Mucosa of stomach (tissue), 1 donor: ENCODE measurements around the gene RPS24.
A peak's percentile ranks its signal among the peaks of the same experiment; 100 is the strongest.

ENCODE experiments used
- H3K27me3 ChIP-seq: one replicate; pipeline ENCODE4 v1.7.0; 2013; ENCODE audit warnings: mild to moderate bottlenecking, low read length; ENCODE audit not compliant: control insufficient read depth, insufficient read depth
- H3K36me3 ChIP-seq: one replicate; pipeline ENCODE4 v1.7.0; 2013; ENCODE audit warnings: low read length; ENCODE audit not compliant: control insufficient read depth, insufficient read depth
- H3K4me1 ChIP-seq: one replicate; pipeline ENCODE4 v1.7.0; 2013; ENCODE audit warnings: mild to moderate bottlenecking, low read length; ENCODE audit not compliant: control insufficient read depth, insufficient read depth
- H3K4me3 ChIP-seq: one replicate; pipeline ENCODE4 v1.7.0; 2013; ENCODE audit warnings: low read length
- H3K9ac ChIP-seq: one replicate; pipeline ENCODE4 v1.7.0; 2013; ENCODE audit warnings: mild to moderate bottlenecking, low read length, moderate library complexity
- H3K9me3 ChIP-seq: one replicate; pipeline ENCODE4 v1.7.0; 2013; ENCODE audit warnings: mild to moderate bottlenecking, low read length, moderate library complexity; ENCODE audit not compliant: control insufficient read depth
- donor health status: Pancreatic carcinoma.

Gene RPS24

GRCh38 chr10:78009662-78010061 is 24.0 kb upstream of the RPS24 start:
- Histone ChIP-seq H3K4me3 (no peak overlapping the region), H3K27me3 (no peaks in the 10 kb centered on the region), H3K4me1 (no peaks in the 10 kb centered on the region), H3K36me3 (peaks cover 6% of the 10 kb centered on the region), H3K9me3 (no peaks in the 10 kb centered on the region), H3K9ac (no peak overlapping the region)

- Histone ChIP-seq H3K9ac (no peak overlapping the region), H3K4me1 (no peaks in the 10 kb centered on the region), H3K27me3 (no peaks in the 10 kb centered on the region), H3K4me3 (no peak overlapping the region), H3K36me3 (peaks cover 6% of the 10 kb centered on the region), H3K9me3 (no peaks in the 10 kb centered on the region)
These were observed 23.4 kb upstream of the RPS24 start for GRCh38 chr10:78010278-78010677.

GRCh38 chr10:78011065-78011464 is 22.6 kb upstream of the RPS24 start:
- Histone ChIP-seq H3K9ac (no peak overlapping the region), H3K4me3 (no peak overlapping the region), H3K36me3 (peaks cover 6% of the 10 kb centered on the region)

GRCh38 chr10:78013564-78013963 is 20.1 kb upstream of the RPS24 start:
- H3K27me3 ChIP-seq, result no peaks in the 10 kb centered on the region
- H3K9me3 ChIP-seq, result no peaks in the 10 kb centered on the region
- no peak overlapping the region for H3K9ac ChIP-seq
- H3K4me1 ChIP-seq, result no peaks in the 10 kb centered on the region
- H3K4me3 ChIP-seq, result no peak overlapping the region
- peaks cover 6% of the 10 kb centered on the region for H3K36me3 ChIP-seq

More at GRCh38 chr10:78011065-78011464, 22.6 kb upstream of the RPS24 start:
- Histone ChIP-seq H3K27me3 (no peaks in the 10 kb centered on the region), H3K9me3 (no peaks in the 10 kb centered on the region), H3K4me1 (no peaks in the 10 kb centered on the region)

- Histone ChIP-seq H3K27me3 (no peaks in the 10 kb centered on the region), H3K4me1 (no peaks in the 10 kb centered on the region), H3K4me3 (no peak overlapping the region), H3K9me3 (no peaks in the 10 kb centered on the region), H3K9ac (no peak overlapping the region), H3K36me3 (peaks cover 4% of the 10 kb centered on the region)
These were observed 18.1 kb upstream of the RPS24 start for GRCh38 chr10:78015546-78015945.

- Histone ChIP-seq H3K4me3 (no peak overlapping the region), H3K9me3 (no peaks in the 10 kb centered on the region), H3K36me3 (peaks cover 8% of the 10 kb centered on the region)
These were observed 15.8 kb upstream of the RPS24 start for GRCh38 chr10:78017856-78018255.

GRCh38 chr10:78019264-78019663 is 14.4 kb upstream of the RPS24 start:
- H3K36me3 ChIP-seq, result peaks cover 8% of the 10 kb centered on the region
- no peaks in the 10 kb centered on the region for H3K4me1 ChIP-seq
- H3K9me3 ChIP-seq, result no peaks in the 10 kb centered on the region
- H3K27me3 ChIP-seq, result no peaks in the 10 kb centered on the region
- no peak overlapping the region for H3K9ac ChIP-seq
- no peak overlapping the region for H3K4me3 ChIP-seq

More at GRCh38 chr10:78017856-78018255, 15.8 kb upstream of the RPS24 start:
- no peaks in the 10 kb centered on the region for H3K4me1 ChIP-seq
- H3K27me3 ChIP-seq, result no peaks in the 10 kb centered on the region
- no peak overlapping the region for H3K9ac ChIP-seq

GRCh38 chr10:78021201-78021600 is 12.5 kb upstream of the RPS24 start:
- no peaks in the 10 kb centered on the region for H3K9me3 ChIP-seq

GRCh38 chr10:78023741-78024140 is 9.9 kb upstream of the RPS24 start:
- Histone ChIP-seq H3K9me3 (no peaks in the 10 kb centered on the region), H3K9ac (no peak overlapping the region), H3K4me1 (peaks cover 9% of the 10 kb centered on the region), H3K4me3 (no peak overlapping the region), H3K36me3 (peaks cover 7% of the 10 kb centered on the region), H3K27me3 (no peaks in the 10 kb centered on the region)

More at GRCh38 chr10:78021201-78021600, 12.5 kb upstream of the RPS24 start:
- Histone ChIP-seq H3K36me3 (peaks cover 8% of the 10 kb centered on the region), H3K9ac (no peak overlapping the region), H3K27me3 (no peaks in the 10 kb centered on the region), H3K4me3 (no peak overlapping the region), H3K4me1 (no peaks in the 10 kb centered on the region)

- Histone ChIP-seq H3K9ac (no peak overlapping the region), H3K4me1 (peaks cover 15% of the 10 kb centered on the region), H3K27me3 (no peaks in the 10 kb centered on the region), H3K4me3 (no peak overlapping the region), H3K9me3 (no peaks in the 10 kb centered on the region), H3K36me3 (peaks cover 4% of the 10 kb centered on the region)
These were observed 7.8 kb upstream of the RPS24 start for GRCh38 chr10:78025685-78026364.

GRCh38 chr10:78028438-78029268 is 5.0 kb upstream of the RPS24 start:
- peak overlapping the region; percentile 95 for H3K9ac ChIP-seq
- peak overlapping the region; percentile 99 for H3K4me3 ChIP-seq
- H3K27me3 ChIP-seq, result no peaks in the 10 kb centered on the region
- no peaks in the 10 kb centered on the region for H3K9me3 ChIP-seq
- peaks cover 15% of the 10 kb centered on the region for H3K4me1 ChIP-seq
- H3K36me3 ChIP-seq, result no peaks in the 10 kb centered on the region
